GM12865 (cell line): ENCODE results near the gene SPINT1.
A peak's percentile ranks its signal among the peaks of the same experiment; 100 is the strongest.

Experiments used
- DNase-seq: peaks from one replicate; pipeline ENCODE4 v3.0.0; 2010; ENCODE audit warnings: low read depth
- H3K4me3 ChIP-seq: 2 replicates; pipeline ENCODE4 v1.5.1; 2011; ENCODE audit warnings: mild to moderate bottlenecking, low read depth, low read length, control low read depth
- TF ChIP-seq, protein P1 (sequence below): IDR thresholded peaks from 2 replicates; pipeline ENCODE4 v1.5.1; 2011; ENCODE audit warnings: low read length, control low read depth, low read depth, inconsistent platforms; ENCODE audit not compliant: insufficient read depth; ENCODE audit errors: missing control alignments

The SPINT1 gene

DNA sequence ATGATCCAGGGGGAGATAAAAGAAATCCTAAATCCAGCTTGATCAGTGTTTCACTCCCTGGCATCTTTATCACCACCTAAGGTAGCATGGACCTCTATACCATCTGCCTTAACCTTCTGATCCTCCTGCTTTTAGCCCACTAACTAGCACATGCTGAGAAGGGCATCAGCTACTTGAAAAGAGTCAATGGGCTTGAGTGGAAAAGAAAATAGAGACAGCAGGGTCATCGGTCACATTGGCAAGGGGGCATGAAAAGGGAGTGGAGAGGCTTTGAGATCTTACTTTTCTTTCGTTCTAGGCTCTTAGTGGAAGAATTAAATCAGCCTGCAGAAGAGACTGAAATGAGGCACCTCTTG is 37.2 kb upstream of the SPINT1 start:
- DNase-seq, result no peak
- TF ChIP-seq, protein P1, sequence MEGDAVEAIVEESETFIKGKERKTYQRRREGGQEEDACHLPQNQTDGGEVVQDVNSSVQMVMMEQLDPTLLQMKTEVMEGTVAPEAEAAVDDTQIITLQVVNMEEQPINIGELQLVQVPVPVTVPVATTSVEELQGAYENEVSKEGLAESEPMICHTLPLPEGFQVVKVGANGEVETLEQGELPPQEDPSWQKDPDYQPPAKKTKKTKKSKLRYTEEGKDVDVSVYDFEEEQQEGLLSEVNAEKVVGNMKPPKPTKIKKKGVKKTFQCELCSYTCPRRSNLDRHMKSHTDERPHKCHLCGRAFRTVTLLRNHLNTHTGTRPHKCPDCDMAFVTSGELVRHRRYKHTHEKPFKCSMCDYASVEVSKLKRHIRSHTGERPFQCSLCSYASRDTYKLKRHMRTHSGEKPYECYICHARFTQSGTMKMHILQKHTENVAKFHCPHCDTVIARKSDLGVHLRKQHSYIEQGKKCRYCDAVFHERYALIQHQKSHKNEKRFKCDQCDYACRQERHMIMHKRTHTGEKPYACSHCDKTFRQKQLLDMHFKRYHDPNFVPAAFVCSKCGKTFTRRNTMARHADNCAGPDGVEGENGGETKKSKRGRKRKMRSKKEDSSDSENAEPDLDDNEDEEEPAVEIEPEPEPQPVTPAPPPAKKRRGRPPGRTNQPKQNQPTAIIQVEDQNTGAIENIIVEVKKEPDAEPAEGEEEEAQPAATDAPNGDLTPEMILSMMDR, result no peak
- H3K4me3 ChIP-seq, result peak overlapping the region; percentile 63

DNA sequence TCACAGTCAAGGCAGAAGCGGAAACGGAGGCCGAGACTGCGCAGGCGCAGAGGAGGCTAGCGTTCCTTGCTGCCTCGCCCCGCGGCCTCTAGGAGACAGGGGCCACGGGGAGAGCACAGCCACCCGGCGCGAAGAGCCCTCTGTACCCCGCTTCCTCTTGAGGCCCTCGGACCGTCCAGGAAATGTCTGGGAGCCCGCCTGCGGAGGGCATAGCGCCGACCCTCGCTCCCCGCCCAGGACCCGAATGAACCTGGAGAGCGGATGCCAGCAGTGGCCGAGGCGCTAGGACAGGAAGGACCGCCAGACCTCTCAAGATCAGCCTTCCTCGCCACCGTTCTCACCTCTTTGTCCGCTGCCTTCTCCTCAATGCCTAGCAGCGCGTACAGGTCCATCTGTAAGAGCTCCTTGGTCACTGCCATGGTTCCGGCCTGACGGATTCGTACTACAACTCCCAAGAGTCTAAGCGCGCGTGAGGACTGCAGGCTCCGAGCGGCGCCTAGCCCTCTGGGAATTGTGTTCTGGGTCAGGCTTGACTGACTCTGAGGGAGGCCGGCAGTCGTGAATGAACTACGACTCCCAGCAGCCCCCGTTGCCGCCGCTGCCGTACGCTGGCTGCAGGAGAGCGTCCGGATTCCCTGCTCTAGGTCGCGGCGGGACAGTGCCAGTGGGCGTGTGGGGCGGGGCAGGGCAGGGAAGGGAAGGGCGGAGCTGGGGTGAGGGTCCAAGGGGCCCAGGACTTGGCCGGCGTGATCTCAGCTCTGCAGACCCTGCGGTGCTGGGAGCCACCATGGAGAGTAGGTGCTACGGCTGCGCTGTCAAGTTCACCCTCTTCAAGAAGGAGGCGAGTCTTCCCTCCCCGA is 36.6 kb upstream of the SPINT1 start, which contains the start of the genes DNAJC17 and ZFYVE19:
Gene DNAJC17, minus strand, starts transcription at position 446 of the 860 bp plus-strand sequence. Its CDS starts 27 bp downstream, at position 419.
Gene ZFYVE19, plus strand, starts transcription at position 62 of the 860 bp plus-strand sequence. Its CDS starts 501 bp downstream, at position 563.
- TF ChIP-seq, protein P1, result no peak
- H3K4me3 ChIP-seq, result peak within 1 kb of the TSS; percentile 63
- peak; percentile 99 for DNase-seq

DNA sequence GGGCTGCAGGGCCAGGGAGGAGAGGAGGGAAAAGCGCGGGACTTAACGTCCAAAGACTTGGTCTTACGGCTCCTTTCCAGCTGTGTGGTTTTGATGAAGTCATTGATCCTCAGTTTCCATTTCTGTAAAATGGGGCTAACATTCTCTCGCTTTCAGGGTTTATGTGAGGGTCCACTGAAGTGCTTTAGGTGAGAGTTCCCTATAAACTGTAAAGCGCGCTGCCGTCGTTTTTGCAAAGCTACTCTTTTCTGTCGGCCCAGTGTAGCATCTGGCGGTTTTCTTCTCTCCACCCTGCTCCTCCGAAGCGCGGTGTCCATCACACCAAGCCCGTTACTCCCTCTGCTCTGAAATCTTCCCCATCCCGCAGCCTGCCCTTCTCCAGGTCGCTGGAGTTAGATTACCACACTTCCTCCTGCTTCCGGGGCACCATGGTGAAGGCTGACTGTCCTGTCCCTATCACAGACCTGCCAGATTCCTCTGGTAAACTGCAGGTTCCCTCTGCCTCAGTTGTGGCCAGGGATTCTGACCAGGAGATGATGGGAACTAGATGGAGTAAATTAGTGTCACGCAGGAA is 35.9 kb upstream of the SPINT1 start:
- DNase-seq, result no peak
- peak overlapping the region; percentile 63 for H3K4me3 ChIP-seq
- TF ChIP-seq, protein P1, result no peak

DNA sequence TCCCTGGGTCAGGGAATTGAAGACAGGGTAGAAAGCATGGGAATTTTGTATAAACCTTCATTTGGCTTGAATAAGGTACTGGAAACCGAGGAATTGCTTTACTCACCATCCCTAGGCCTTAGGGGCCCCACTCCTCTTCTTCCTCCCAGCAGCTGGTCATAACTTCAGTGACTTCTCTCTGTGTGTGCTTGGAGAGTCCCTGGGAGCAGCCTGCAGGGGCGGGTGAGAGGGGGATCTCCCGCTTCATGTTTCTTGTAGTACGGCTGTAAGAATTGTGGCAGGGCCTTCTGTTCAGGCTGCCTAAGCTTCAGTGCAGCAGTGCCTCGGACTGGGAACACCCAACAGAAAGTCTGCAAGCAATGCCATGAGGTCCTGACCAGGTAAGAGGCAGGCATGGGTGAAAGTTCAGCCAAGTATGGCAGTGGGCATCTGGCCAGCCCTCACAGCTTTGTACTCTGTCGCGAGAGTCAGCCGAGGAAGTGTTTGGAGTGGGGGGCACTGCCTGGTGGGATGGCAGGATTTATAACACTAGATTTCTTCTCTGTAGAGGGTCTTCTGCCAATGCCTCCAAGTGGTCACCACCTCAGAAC is 34.9 kb upstream of the SPINT1 start:
- no peak overlapping the region for H3K4me3 ChIP-seq
- DNase-seq, result peak; percentile 46
- TF ChIP-seq, protein P1, result no peak

DNA sequence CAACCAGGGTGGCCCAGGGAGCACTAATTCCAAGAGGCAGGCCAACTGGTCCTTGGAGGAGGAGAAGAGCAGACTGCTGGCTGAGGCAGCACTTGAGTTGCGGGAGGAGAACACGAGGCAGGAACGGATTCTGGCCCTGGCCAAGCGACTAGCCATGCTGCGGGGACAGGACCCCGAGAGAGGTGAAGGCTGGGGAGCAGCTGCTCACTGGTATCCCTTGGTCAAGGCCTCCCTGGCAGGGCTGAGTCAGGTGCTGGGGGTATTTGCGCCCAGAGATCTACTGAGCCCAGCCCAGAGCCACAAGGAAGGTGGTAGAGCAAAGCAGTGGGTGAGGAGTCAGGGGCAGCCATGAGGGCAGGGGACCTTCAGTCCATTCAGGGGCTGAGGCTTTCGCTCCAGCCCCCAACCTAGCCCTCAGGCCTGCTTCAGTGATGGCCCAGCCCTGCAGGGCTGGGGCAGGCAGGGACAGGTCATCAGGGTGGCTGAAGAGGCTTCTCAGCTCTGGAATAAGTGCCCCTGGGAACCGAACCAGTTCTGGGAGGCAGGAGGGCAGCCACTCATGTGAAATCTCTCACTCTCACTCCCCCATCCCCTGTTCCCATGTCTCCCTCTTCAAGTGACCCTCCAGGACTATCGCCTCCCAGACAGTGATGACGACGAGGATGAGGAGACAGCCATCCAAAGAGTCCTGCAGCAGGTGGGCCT is 31.0 kb upstream of the SPINT1 start:
- H3K4me3 ChIP-seq, result no peak overlapping the region
- TF ChIP-seq, protein P1, result no peak
- no peak for DNase-seq

DNA sequence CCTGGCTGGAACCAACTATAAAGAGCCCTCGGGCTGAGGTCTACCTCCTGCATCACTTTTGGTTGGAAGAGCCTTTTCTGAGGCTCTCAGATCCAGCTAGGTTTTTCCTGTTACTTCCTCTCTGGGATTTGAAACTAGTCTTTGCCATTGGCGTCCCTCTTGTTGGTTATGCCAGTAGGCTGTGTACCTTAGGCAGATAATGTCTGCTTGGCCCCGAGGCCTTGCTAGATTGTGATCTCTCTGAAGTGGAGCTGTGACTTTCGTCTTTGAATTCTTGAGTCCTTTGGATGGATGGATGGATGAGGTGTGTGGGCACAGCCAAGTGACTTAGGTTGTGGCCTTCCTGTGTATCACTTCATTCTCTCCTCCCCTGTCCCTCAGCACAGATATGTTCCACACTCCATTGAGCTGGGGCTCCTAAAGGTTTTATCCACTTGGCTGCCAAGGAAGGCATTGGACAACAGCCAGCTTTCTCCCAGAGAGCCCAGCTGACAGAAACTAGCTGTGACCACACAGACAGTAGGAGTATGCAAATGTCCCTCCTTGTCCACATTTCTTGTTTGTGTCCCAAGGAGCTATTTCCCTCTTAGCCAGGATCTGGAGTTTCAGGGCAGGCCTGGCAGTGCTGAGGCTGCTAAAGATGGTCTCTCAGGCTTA is 28.7 kb upstream of the SPINT1 start:
- H3K4me3 ChIP-seq, result no peak overlapping the region
- TF ChIP-seq, protein P1, result no peak
- DNase-seq, result no peak
